GM21619 (cell line): Measurements from ENCODE around the gene S100A4.

Source experiments
- ATAC-seq: cut with Tn5 transposase; IDR thresholded peaks from one replicate; pipeline ENCODE4 v1.9.1; 2021; ENCODE audit not compliant: unreplicated experiment

Gene S100A4

DNA sequence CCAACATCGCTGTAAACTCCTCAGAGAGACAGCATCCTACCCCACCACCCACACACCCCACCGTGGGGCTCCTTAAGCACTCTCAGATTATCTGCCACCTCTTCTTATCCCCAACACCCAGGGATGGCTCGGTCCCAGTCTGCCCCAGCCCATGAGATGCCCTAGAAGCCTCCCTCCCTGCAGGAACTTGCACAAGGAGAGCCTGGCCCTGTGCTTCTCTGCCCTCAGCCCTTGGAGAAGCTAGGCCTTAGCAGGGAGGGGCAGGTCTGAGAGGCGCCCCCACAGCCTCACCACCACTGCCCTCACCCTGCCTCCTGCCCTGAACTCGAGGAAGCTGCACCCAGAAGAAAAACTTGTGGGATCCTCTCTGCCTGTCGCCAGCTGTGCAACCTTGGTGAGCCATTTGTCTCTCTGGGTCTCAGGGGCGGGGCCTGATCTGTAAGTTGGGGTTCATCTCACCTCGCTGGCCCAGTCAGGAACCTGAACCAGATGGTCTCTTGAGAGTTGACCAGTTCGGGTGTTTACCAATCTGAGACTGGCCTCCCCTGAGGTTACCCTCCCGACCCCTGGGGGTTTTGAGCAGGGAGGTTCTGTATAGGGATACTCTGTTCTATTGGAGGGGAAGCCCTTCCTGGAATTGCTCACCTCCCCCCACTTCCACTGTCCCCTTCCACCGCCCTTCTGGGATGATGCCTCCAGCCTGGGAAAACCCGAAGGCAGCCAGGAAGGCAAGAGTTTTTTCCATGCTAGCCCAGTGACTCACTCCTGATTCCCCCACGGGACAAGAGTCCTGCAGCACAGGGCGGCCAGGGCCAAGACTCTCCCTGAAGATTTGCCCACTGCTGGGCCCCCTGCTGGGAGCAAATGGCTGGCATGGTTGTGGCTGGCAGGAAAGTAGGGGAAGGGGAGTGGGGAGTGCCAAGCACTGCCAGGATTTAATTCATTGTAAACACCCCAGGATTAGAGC, 3.4 kb upstream of the S100A4 start, which contains the start of gene S100A3:
Gene S100A3, minus strand, starts transcription at position 537 of the 967 bp plus-strand sequence. CDS start 773 bp downstream, outside the sequence.
- ATAC-seq: no peak

GRCh38 chr1:153547560-153548551, 2.2 kb upstream of the S100A4 start:
- no peak for ATAC-seq

- ATAC-seq: no peak
Observed at GRCh38 chr1:153546796-153547559, 1.4 kb upstream of the S100A4 start.

- ATAC-seq: no peak
Observed at GRCh38 chr1:153546371-153546770, 765 bp upstream of the S100A4 start.

- ATAC-seq: no peak
Observed at GRCh38 chr1:153544453-153545066, 1.0 kb downstream of the S100A4 start.

DNA sequence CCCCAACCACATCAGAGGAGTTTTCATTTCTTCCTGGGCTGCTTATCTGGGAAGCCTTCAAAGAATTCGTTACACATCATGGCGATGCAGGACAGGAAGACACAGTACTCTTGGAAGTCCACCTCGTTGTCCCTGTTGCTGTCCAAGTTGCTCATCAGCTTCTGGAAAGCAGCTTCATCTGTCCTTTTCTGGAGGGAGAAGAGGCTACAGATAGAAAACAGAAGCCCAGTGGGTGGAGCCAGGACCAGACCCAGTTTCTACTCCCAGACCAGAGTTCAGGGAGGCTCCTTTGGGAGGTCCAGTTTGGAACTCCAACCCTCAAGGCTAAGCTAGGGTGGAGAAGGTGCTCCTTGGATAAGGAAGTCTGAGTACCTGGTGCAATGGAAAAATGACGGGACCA, 1.9 kb downstream of the S100A4 start:
- no peak for ATAC-seq

GRCh38 chr1:153542956-153543711, 2.5 kb downstream of the S100A4 start:
- ATAC-seq: no peak

DNA sequence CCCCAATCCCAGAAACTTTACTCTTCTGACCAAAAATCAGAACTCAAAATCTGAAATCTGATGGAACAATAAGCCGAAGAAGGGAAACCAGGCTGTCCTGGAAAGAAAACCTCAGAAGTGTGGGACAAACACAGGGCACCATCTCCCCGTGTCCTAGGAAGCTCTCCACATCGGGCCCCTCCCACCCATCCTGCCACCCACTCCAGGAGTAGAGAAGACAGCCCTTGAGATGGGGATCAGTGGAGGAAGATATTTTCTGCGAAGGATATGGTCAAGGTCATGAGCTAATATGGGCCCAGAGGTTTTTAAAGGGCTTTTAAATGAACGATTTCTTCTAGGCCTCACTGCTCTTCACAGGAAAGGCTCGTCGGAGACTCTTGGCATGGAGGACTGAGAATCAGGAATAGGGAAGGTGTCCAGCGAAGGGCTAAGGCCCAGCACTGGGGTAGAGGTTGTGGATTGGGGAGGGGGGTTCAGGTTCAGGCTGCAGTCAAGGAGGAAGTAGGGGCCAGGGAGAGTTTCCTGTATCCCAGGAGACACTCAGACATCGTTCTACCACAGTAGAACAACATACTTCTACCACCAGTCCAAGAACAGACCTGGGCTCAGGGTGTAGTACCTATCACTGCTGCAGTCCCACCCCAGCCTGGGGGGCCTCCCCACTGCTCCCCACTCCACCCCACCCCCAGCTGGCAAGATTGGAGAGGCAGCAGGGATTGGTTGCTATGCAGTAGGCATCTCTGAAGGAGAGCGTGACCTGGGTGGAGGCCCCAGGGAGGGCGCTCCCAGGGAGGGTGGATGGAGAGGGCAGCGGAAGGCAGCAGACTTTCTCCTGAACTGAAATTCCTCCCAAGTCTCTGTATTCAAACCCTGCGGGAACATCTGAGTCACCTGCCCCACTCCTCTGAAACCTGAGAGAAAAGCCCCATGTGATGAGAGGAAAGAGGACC, 3.7 kb downstream of the S100A4 start:
- no peak for ATAC-seq

GRCh38 chr1:153540394-153541361, 4.9 kb downstream of the S100A4 start, which contains the start of gene S100A5:
Gene S100A5 (minus strand): TSS chr1:153540934. CDS start chr1:153540191, 743 bp downstream.
- no peak for ATAC-seq

- ATAC-seq: no peak
Observed at GRCh38 chr1:153539395-153540093, 6.1 kb downstream of the S100A4 start.

DNA sequence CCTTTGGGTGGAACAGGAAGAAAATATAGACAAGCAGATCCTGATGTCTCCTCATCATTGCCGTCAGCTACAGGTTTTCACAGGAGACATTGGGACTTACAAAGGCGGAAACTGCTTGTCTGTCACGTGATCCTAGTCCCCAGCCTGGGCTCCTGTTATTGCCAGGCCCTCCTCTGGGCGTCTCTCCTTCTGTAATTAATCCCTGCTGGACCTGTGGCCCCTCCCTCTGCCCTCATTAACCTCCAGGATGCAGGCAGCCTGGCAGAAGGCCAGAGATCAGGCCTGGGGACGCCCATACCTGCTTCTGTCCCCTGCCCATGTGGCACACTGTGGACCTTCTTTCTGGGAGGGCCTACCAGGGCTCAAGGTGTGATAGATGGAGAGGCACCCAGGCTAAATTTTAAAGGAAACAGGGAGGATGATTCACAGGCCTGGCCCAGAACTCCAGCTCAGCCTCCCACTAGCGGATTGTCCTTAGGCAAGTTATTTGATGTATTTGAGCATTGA, 7.2 kb downstream of the S100A4 start:
- ATAC-seq: no peak

DNA sequence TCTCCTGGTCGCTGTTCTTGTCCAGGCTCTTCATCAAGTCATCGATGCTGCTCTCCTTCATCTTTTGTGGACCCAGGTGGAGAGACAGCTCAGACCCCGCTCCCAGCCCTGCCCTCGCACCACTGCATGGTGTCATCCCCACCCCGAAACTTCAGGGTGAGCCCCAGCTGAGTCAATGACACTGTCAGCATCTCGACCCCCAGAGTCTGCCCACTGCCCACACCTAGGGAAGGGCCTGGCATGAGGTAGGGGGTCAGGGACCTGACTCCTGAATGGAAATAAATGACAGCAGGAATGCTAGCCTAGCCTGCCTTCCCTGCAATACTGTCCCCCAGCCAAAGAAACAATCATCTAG, 8.3 kb downstream of the S100A4 start:
- ATAC-seq: no peak

DNA sequence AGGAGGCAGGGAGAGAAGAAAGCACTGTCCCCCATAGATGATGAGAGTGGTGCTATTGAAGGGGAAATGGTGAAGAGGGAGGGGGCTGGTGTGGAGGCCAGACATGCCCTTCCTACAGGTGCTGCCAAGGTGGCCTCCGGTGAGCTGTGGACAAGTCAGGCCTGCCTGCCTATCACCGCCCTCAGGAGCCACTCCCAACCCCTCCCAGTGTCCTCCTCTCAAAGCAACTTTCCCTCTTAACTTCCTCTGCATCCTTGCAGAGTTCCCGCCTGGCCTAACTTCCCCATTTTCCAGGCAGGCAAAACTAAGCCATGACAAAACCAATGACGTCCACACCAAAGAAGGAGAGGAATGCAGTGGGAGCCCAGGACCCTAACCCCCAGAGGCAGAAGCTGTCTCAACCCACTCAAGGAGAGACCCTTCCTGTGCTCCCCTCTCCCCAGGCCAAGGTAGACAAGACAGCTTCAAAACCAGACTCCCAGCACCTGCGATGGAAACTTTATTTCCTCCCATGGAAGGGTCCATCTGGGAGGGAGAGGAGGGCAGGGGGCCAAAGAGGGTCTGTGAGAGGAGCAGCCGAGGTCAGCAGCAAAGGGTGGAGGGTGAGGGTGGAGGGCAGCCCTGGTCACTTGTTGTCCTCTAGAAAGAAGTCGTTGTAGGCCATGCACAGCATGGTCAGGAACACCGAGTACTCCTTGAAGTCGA, 8.8 kb downstream of the S100A4 start:
- no peak for ATAC-seq

GRCh38 chr1:153536012-153536670, 9.5 kb downstream of the S100A4 start:
- ATAC-seq: peak; percentile 52
